ENCODE measurements around the gene EFTUD2. TPM values are rescaled to one million over a fixed set of nuclear protein-coding genes. Genes with fewer than 3 reads are reported as not detected.

EFTUD2 gene
- total and polyA plus RNA-seq, 10 donors = 39.0 to 140 (median 102) TPM

DNA sequence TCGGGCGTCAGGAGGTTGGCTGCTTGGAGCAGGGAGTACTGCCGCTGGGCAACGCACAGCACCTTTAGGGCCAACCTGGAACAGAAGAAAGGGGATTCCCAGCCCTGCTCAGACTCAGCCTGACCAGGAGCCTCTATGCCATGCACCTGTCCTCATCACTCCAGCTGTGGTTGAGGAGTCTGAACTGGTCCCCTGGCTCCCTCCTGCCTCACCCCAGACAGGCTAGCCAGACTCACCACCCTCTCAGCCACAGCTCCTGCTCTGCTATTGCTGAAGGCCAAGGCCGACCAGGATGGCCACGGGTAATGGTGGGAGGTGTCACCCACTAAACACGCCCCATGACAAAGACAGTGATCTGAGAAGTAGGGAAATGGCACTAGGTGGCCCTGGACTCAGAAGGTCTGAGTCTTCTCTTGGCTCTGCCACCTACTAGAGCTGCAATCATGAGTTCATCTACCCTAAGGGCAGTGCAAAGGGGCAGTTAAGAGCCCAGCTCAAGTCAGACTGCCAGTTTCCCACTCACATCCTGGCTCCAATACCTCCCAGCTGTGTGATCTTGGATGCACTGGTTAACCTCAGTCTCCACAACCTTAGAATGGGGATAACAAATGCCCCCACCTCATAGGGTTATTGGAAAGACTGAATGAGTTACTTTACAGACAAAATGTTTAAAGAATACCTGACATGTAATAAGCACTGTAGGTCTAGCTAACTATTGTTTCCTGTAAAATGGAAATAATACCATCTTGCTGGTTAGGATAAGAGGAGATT is 29.9 kb upstream of the EFTUD2 start:
- DNase-seq = peak; percentile 30
- Histone ChIP-seq H3K36me3 (peaks cover 0 to 89% (median 0%) of the 10 kb centered on the region in 6 donors), H3K4me1 (no peaks in the 10 kb centered on the region), H3K27ac (no peak overlapping the region), H3K4me3 (no peak overlapping the region), H3K9me3 (no peaks in the 10 kb centered on the region), H3K27me3 (replicated peaks in 1 of 7) (no peaks in the 10 kb centered on the region)
- intact Hi-C loops (cut with DNase I; ENCODE audit: low total_unique reads) = no loop called here
- TF ChIP-seq POLR2A (IDR thresholded peaks at IDR 0.05) (no peak), POLR2AphosphoS5 (IDR thresholded peaks at IDR 0.05) (no peak), CTCF (IDR thresholded peaks at IDR 0.05 in 8 of 11, conservative IDR thresholded peaks at IDR 0.05 in 3 of 11) (no peak)
- WGBS, 5 donors = 90 to 99% (median 90%) methylated on average over 4 to 7 of the region's 7 CpGs

- no peaks in the 10 kb centered on the region for H3K4me1 ChIP-seq
- intact Hi-C loops (cut with DNase I; ENCODE audit: low total_unique reads) = no loop called here
- peak; percentile 39 for DNase-seq
- no peak overlapping the region for H3K4me3 ChIP-seq
- H3K9me3 ChIP-seq = no peaks in the 10 kb centered on the region
- H3K27ac ChIP-seq = no peak overlapping the region
- H3K36me3 ChIP-seq = peaks cover 0 to 79% (median 0%) of the 10 kb centered on the region in 6 donors
- 95 to 97% (median 97%) methylated on average over 6 to 15 of the region's 15 CpGs for WGBS, 5 donors
- peaks cover 0 to 5% (median 0%) of the 10 kb centered on the region in 7 donors for H3K27me3 ChIP-seq (replicated peaks in 1 of 7)
- TF ChIP-seq POLR2AphosphoS5 (IDR thresholded peaks at IDR 0.05) (no peak), CTCF (IDR thresholded peaks at IDR 0.05 in 8 of 11, conservative IDR thresholded peaks at IDR 0.05 in 3 of 11) (no peak), POLR2A (IDR thresholded peaks at IDR 0.05) (no peak)
Measured at GRCh38 chr17:44928136-44928535, 28.9 kb upstream of the EFTUD2 start.

DNA sequence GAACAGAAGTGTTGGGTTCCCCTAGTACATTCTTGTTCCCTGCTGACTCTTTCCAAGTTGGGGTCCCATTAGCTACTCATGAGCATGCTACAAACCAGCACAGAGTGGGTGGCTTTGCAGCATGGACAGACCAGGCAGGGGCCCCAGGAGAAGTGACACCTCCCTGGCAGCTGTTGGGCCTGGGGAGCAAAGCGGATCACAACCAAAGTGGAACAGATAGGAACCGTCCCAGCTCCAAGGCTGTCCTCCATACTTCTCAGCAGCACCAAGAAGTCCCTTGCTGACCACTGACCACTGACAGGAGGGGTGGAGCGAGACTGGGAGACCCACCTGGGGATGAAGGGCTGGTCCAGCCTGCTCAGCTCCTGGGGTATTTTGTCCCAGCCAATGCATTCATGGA is 28.5 kb upstream of the EFTUD2 start:
- intact Hi-C loops (cut with DNase I; ENCODE audit: low total_unique reads) = no loop called here
- TF ChIP-seq POLR2A (IDR thresholded peaks at IDR 0.05) = no peak
- Histone ChIP-seq H3K4me1 (no peaks in the 10 kb centered on the region), H3K27ac (no peak overlapping the region), H3K27me3 (replicated peaks in 1 of 7) (peaks cover 0 to 7% (median 0%) of the 10 kb centered on the region in 7 donors), H3K36me3 (peaks cover 0 to 74% (median 0%) of the 10 kb centered on the region in 6 donors), H3K9me3 (no peaks in the 10 kb centered on the region), H3K4me3 (no peak overlapping the region)
- WGBS, 5 donors = 90 to 98% (median 96%) methylated on average over 3 of the region's 3 CpGs
- DNase-seq = peak; percentile 23

DNA sequence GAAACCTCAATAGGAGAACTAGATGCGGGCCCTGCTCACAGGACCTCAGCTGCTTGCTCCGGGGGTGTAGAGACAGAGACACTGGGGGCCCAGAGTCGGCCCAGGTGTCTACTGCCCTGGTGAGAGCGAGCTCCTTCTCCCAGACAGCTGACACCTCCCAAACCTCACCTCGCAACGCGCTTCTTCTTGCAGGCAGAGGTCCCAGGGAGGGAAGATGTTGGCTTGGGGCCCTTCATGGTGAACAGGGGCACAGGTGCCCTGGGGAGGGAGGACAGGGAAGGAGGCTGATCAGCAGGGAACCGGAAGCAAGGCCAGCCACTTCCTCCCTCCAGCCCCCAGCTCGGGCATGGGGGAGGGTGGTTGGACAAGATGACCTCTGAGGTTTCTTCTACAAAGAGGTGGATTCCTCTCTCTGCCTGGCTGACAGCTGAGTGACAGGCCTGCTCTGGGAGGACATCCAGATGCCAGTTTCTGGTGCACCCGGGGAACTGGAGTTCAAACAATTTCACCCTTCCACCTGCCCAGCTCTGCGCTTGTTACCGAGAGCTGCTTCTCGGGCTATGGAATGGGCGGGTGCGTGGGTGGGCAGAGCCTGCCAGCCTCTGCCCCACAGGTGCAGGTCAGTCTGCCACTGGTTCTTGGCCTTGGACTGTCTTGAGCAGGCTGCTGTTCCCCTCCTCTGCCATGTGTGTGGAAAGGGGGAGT is 27.7 kb upstream of the EFTUD2 start:
- peaks cover 0 to 67% (median 0%) of the 10 kb centered on the region in 6 donors for H3K36me3 ChIP-seq
- TF ChIP-seq CTCF (IDR thresholded peaks at IDR 0.05 in 8 of 11, conservative IDR thresholded peaks at IDR 0.05 in 3 of 11) = no peak
- TF ChIP-seq POLR2AphosphoS5 (IDR thresholded peaks at IDR 0.05) = no peak
- TF ChIP-seq POLR2A (IDR thresholded peaks at IDR 0.05) = no peak
- no peak overlapping the region for H3K27ac ChIP-seq
- H3K9me3 ChIP-seq = no peaks in the 10 kb centered on the region
- peaks cover 0 to 14% (median 0%) of the 10 kb centered on the region in 7 donors for H3K27me3 ChIP-seq (replicated peaks in 1 of 7)
- peak; percentile 49 for DNase-seq
- 81 to 92% (median 87%) methylated on average over 14 to 15 of the region's 15 CpGs for WGBS, 5 donors
- no peak overlapping the region for H3K4me3 ChIP-seq
- H3K4me1 ChIP-seq = no peaks in the 10 kb centered on the region
- intact Hi-C loops (cut with DNase I; ENCODE audit: low total_unique reads) = no loop called here
